Neural progenitor cell (in vitro differentiated cells): ENCODE results near the gene SLC38A7. TPM values are rescaled to one million over a fixed set of nuclear protein-coding genes. Genes with fewer than 3 reads are reported as not detected.
A peak's percentile ranks its signal among the peaks of the same experiment; 100 is the strongest.

Experiments
- DNase-seq: peaks from one replicate; pipeline ENCODE4 v3.0.0-alpha.2; 2016; ENCODE audit warnings: low spot score
- H2AFZ ChIP-seq: fragments of 200-600 bp; sonication (generic); replicated peaks from 2 replicates; pipeline ENCODE4 v1.6.1; 2016; ENCODE audit warnings: antibody characterized with exemption
- H3F3A ChIP-seq: fragments of 200-600 bp; sonication (generic); 2 replicates; pipeline ENCODE4 v1.6.1; 2016; ENCODE audit warnings: antibody characterized with exemption, low read depth
- H3K27ac ChIP-seq: fragments of 200-600 bp; sonication (generic); 2 replicates; pipeline ENCODE4 v1.5.1; 2016; ENCODE audit warnings: mild to moderate bottlenecking
- H3K27me3 ChIP-seq: fragments of 200-600 bp; sonication (generic); 2 replicates; pipeline ENCODE4 v1.6.1; 2016; ENCODE audit warnings: mild to moderate bottlenecking, moderate library complexity
- H3K36me3 ChIP-seq: fragments of 200-600 bp; sonication (generic); 2 replicates; pipeline ENCODE4 v1.5.1; 2016
- H3K4me1 ChIP-seq: fragments of 200-600 bp; sonication (generic); 2 replicates; pipeline ENCODE4 v1.6.1; 2016; ENCODE audit warnings: mixed run types
- H3K4me2 ChIP-seq: fragments of 200-600 bp; sonication (generic); 2 replicates; pipeline ENCODE4 v1.6.1; 2016
- H3K4me3 ChIP-seq: fragments of 200-600 bp; sonication (generic); 2 replicates; pipeline ENCODE4 v1.5.1; 2016
- H3K79me2 ChIP-seq: fragments of 200-600 bp; sonication (generic); 2 replicates; pipeline ENCODE4 v1.6.1; 2016; ENCODE audit warnings: low read depth
- H3K9ac ChIP-seq: fragments of 200-600 bp; sonication (generic); 2 replicates; pipeline ENCODE4 v1.6.1; 2016
- H3K9me3 ChIP-seq: fragments of 200-600 bp; sonication (generic); 2 replicates; pipeline ENCODE4 v1.5.1; 2016; ENCODE audit warnings: low read depth
- H4K20me1 ChIP-seq: fragments of 200-600 bp; sonication (generic); 2 replicates; pipeline ENCODE4 v1.6.1; 2016; ENCODE audit warnings: low read depth
- H3K27ac Mint-ChIP-seq: 3 replicates; pipeline ENCODE4 v1.8.0; 2021; ENCODE audit warnings: mixed read lengths
- H3K27me3 Mint-ChIP-seq: 2 replicates; pipeline ENCODE4 v1.8.0; 2022; ENCODE audit warnings: low read depth, mild to moderate bottlenecking, inconsistent platforms, moderate library complexity, mixed read lengths; ENCODE audit not compliant: insufficient read depth
- H3K36me3 Mint-ChIP-seq: 3 replicates; pipeline ENCODE4 v1.8.0; 2021; ENCODE audit warnings: mixed read lengths
- H3K4me1 Mint-ChIP-seq: 3 replicates; pipeline ENCODE4 v1.8.0; 2021; ENCODE audit warnings: mixed read lengths
- H3K4me3 Mint-ChIP-seq: 3 replicates; pipeline ENCODE4 v1.8.0; 2021; ENCODE audit warnings: mild to moderate bottlenecking, moderate library complexity, mixed read lengths
- H3K9me3 Mint-ChIP-seq: 3 replicates; pipeline ENCODE4 v1.8.0; 2020; ENCODE audit warnings: mixed read lengths
- CTCF ChIP-seq: fragments of 200-600 bp; sonication (generic); IDR thresholded peaks from 2 replicates; pipeline ENCODE4 v1.5.1; 2017; ENCODE audit warnings: antibody characterized with exemption, mild to moderate bottlenecking
- EZH2 ChIP-seq: fragments of 200-600 bp; sonication (generic); IDR thresholded peaks from 2 replicates; pipeline ENCODE4 v1.6.1; 2017; ENCODE audit warnings: antibody characterized with exemption, mild to moderate bottlenecking, moderate library complexity
- EZH2phosphoT487 ChIP-seq: fragments of 200-600 bp; sonication (generic); IDR thresholded peaks from 2 replicates; pipeline ENCODE4 v1.6.1; 2017; ENCODE audit warnings: antibody characterized with exemption
- total RNA-seq: library from RNA; depleted of rRNA; stranded (reverse); fragments of >200 nt; gene quantifications from 2 replicates; pipeline ENCODE4 v1.2.3, GENCODE V29; 2015; ENCODE audit warnings: low replicate concordance

SLC38A7 gene
- total RNA-seq, 1 donor from 2014 or later: 9.8 TPM

- no peak overlapping the region for H3K4me3 Mint-ChIP-seq
- peaks cover 9% of the 10 kb centered on the region for H3K4me1 Mint-ChIP-seq
- no peak overlapping the region for H3K27ac Mint-ChIP-seq
- Histone ChIP-seq H3F3A (peaks cover 5% of the 10 kb centered on the region), H3K9ac (no peak overlapping the region), H3K79me2 (no peaks in the 10 kb centered on the region), H3K27ac (no peak overlapping the region), H4K20me1 (no peaks in the 10 kb centered on the region), H3K4me3 (no peak overlapping the region), H3K27me3 (no peaks in the 10 kb centered on the region), H3K4me2 (no peak overlapping the region), H2AFZ (no peak overlapping the region), H3K9me3 (no peaks in the 10 kb centered on the region), H3K36me3 (no peaks in the 10 kb centered on the region), H3K4me1 (peaks cover 2% of the 10 kb centered on the region)
- no peak for DNase-seq
- TF ChIP-seq EZH2phosphoT487 (no peak), EZH2 (no peak), CTCF (no peak)
- peaks cover 3% of the 10 kb centered on the region for H3K27me3 Mint-ChIP-seq
- H3K36me3 Mint-ChIP-seq: no peaks in the 10 kb centered on the region
- H3K9me3 Mint-ChIP-seq: no peaks in the 10 kb centered on the region
These were observed 27.7 kb downstream of the SLC38A7 start for GRCh38 chr16:58656899-58657298.

- TF ChIP-seq CTCF (no peak), EZH2phosphoT487 (no peak), EZH2 (no peak)
- H3K27me3 Mint-ChIP-seq: no peaks in the 10 kb centered on the region
- H3F3A ChIP-seq: peaks cover 5% of the 10 kb centered on the region
- H4K20me1 ChIP-seq: no peaks in the 10 kb centered on the region
- DNase-seq: no peak
- H3K79me2 ChIP-seq: no peaks in the 10 kb centered on the region
- no peak overlapping the region for H3K4me2 ChIP-seq
- no peak overlapping the region for H3K4me3 ChIP-seq
- H3K27me3 ChIP-seq: no peaks in the 10 kb centered on the region
- peaks cover 5% of the 10 kb centered on the region for H3K4me1 Mint-ChIP-seq
- no peaks in the 10 kb centered on the region for H3K36me3 Mint-ChIP-seq
- no peak overlapping the region for H3K9ac ChIP-seq
- peaks cover 2% of the 10 kb centered on the region for H3K4me1 ChIP-seq
- H3K36me3 ChIP-seq: no peaks in the 10 kb centered on the region
- H3K4me3 Mint-ChIP-seq: no peak overlapping the region
- H2AFZ ChIP-seq: no peak overlapping the region
- no peaks in the 10 kb centered on the region for H3K9me3 ChIP-seq
- H3K27ac Mint-ChIP-seq: no peak overlapping the region
- no peak overlapping the region for H3K27ac ChIP-seq
- H3K9me3 Mint-ChIP-seq: no peaks in the 10 kb centered on the region
These were observed 29.4 kb downstream of the SLC38A7 start for GRCh38 chr16:58655215-58655596.

- TF ChIP-seq EZH2phosphoT487 (no peak), CTCF (no peak), EZH2 (no peak)
These were observed 29.9 kb downstream of the SLC38A7 start for GRCh38 chr16:58654560-58655214.

More at GRCh38 chr16:58654560-58655214, 29.9 kb downstream of the SLC38A7 start:
- Histone ChIP-seq H3K27me3 (no peaks in the 10 kb centered on the region), H3K79me2 (no peaks in the 10 kb centered on the region), H3K9ac (no peak overlapping the region), H3K27ac (no peak overlapping the region), H2AFZ (peak overlapping the region; percentile 93), H3F3A (peaks cover 5% of the 10 kb centered on the region), H3K36me3 (no peaks in the 10 kb centered on the region), H3K4me2 (peak overlapping the region; percentile 11), H3K4me1 (peaks cover 2% of the 10 kb centered on the region), H3K4me3 (no peak overlapping the region), H3K9me3 (no peaks in the 10 kb centered on the region), H4K20me1 (no peaks in the 10 kb centered on the region)
- H3K36me3 Mint-ChIP-seq: no peaks in the 10 kb centered on the region
- H3K4me3 Mint-ChIP-seq: no peak overlapping the region
- no peak for DNase-seq
- peaks cover 2% of the 10 kb centered on the region for H3K27me3 Mint-ChIP-seq
- H3K9me3 Mint-ChIP-seq: no peaks in the 10 kb centered on the region
- H3K27ac Mint-ChIP-seq: no peak overlapping the region
- H3K4me1 Mint-ChIP-seq: peaks cover 5% of the 10 kb centered on the region
